Middle frontal gyrus (tissue), 1 donor: ENCODE data around the gene IDH3B.
A peak's percentile ranks its signal among the peaks of the same experiment; 100 is the strongest.

Experiments used
- DNase-seq: peaks from one replicate; pipeline ENCODE4 v3.0.0-alpha.2; 2015; ENCODE audit warnings: low spot score; ENCODE audit errors: extremely low spot score

The IDH3B gene

DNA sequence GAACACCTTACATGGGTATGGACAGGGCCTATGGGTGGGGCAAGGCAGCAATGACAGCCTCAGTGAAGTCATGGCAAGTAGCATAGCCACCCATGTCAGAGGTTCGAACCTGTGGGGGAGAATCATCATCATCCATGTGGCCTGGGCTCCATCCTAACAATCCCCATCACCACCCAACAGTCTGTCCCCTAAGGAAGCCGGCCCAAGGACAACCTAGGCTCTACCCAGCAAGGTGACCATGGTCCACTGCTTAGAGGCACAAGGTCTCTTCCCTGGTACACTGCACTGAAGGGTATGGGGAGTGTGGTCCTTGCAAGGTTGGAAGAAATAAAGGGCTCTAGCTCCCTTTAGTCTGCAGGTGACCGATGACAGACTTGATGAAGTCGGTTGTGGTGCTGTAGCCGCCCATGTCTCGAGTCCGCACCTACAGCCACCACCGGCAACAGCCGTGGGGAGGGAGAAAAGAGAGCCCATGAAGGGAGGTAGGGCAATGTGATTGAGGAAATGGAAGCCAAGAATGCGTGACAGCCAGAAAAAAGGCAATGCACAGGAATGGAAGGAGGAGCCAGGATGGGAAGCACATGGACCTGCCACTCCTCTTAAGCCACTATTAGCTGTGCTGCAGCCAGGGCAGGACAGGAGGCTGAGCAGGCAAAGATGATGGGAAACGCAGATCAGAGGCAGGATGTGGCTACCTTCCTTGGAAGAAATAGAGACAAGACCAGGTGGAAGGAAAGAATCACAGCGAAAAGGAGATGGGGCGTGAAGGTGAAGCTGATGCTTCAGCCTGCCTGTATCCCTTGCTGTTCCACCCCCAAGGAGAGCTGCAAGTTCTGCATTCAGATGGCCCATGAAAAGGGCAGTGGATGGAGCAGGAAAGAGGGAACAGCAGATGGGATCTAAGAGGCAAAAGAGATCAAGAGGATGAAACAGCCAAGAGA, 5.3 kb downstream of the IDH3B start:
- no peak for DNase-seq

DNA sequence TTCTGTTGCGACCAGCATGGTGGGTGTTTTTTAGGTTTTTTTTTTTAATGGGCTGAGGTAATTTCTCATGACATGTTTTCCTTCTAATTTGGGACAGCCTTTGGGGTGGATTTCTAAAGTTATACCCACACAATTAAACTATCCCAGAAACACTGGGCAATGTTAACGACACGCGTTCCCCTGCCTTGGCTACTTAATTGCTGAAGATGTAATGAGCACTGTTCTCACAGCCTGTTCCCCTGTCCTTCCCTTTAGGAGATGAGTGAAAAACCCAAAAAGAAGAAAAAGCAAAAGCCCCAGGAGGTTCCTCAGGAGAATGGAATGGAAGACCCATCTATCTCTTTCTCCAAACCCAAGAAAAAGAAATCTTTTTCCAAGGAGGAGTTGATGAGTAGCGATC, 6.3 kb downstream of the IDH3B start:
- DNase-seq, result no peak

- no peak for DNase-seq
These were observed 6.8 kb downstream of the IDH3B start for GRCh38 chr20:2657241-2657640.

GRCh38 chr20:2656471-2657117, 7.4 kb downstream of the IDH3B start:
- DNase-seq, result no peak

- DNase-seq, result no peak
These were observed 8.5 kb downstream of the IDH3B start for GRCh38 chr20:2655331-2656116.

- no peak for DNase-seq
These were observed 9.2 kb downstream of the IDH3B start for GRCh38 chr20:2654831-2655230.

- no peak for DNase-seq
These were observed 9.6 kb downstream of the IDH3B start for GRCh38 chr20:2654384-2654822.

GRCh38 chr20:2653556-2654383, 10.2 kb downstream of the IDH3B start:
- DNase-seq, result no peak

DNA sequence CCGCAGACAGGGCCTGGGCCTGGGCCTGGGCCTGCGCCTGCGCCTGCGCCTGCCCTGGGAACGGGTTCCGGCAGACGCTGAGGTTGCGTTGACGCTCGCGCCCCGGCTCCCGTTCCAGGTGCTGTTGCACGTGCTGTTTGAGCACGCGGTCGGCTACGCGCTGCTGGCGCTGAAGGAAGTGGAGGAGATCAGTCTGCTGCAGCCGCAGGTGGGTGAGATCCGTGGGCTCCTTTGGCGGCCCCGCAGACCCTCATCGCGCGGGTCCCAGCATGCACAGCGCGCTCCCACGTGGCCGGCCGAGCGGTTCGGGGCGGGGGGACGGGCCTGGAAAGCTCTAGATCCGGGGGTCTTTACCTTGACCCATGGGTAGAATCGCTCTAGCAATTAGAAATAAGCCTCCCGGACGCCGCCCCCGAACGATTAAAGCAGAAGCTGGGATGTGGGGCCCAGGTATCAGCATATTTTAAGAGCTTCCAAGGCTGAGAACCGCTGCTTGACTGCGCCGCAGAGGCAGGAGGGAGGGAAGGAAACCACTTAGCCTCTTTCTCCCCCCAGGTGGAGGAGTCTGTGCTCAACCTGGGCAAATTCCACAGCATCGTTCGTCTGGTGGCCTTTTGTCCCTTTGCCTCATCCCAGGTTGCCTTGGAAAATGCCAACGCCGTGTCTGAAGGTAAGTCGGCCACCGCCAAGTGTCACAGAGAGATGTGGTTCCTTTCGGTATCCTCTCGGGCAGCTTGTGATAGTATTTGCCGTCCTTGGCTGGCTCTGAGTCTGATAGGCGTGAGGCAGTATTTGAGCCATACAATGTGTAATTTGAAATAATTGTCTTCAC, 11.1 kb downstream of the IDH3B start:
- no peak for DNase-seq

DNA sequence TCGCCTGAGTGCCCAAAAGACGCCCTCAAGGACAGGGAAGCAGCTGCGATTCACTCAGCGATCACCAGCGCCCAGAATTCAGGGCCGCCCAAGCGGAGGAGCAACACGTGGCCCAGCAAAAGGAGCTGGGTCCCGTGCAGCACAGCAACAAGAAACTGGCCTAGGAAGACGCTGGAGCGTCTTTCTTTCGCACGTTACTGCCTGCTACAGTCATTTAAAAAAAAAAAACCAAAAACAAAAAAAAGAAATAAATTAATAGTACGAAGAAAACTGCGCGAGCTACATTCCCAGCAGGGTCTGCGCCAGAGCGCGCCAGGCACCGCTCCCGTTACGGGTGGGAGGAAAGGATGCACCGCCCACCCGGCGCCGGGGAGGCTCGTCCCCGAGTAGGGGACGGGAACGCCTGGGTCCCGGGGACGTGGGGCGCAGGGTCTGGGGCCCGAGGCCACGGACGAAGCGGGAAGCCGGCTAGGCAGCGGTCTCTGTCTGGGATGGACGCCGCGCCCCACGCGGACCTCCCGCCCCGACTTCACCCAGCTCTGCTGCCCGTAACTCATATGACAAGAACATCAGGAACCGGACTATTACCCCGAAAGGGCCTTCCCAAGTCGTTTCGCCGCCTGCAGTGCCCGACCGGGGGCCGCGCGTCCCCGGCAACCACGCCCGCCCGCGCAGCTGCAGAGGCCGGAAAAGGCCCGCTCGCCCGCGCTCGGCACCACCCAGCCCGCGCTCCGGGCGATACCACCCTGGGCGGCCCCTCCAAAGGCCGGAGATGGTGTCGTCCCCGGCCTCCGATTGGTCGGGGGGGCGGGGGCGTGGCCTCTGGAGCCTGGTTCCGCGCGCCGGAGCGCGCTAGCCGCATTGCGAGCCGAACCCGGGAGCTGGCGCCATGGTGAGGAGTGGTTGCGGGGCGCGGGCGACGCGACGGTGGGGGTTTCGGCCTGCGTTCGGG, 12.0 kb downstream of the IDH3B start, which contains the start of gene NOP56:
NOP56 (plus strand) TSS at position 861 of the 952 bp plus-strand sequence; CDS start at position 890, 29 bp downstream.
- peak; percentile 92 for DNase-seq

- no peak for DNase-seq
These were observed 20.3 kb downstream of the IDH3B start for GRCh38 chr20:2643708-2644107.

DNA sequence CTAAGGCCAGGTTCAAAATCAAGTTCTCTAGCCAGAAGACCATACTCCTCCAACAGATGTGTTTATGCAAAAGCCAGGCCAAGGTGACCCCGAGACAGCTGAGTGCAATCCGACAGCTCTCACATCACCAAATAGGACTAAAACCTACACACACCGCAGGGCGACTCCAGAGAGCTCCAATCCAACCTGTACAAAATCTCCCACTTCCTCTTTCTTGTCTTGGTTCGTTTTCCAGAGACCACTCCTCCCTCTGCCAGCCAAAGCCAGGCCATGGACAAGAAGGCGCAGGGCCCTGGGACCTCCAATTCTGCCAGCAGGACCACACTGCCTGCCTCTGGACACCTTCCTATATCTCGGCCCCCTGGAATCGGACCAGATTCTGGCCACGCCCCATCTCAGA, 23.1 kb downstream of the IDH3B start:
- no peak for DNase-seq

DNA sequence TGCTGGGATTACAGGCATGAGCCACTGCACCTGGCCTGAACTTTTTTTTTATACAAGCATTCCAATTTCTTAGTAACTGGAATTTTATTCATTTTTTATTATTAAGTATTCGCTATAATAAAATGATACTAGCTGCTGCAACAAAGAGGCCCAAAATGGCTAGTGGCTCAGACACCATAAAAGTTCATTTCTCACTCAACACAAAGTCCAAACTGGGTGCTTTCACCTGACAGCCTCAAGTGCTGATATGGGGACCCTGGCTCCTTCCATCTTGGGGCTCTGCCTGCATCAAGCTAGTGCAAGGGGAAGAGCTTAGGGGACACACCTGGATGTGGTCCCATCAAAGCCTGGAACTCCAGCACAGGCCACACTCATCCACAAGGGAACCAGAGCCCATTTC, 23.8 kb downstream of the IDH3B start:
- no peak for DNase-seq

DNA sequence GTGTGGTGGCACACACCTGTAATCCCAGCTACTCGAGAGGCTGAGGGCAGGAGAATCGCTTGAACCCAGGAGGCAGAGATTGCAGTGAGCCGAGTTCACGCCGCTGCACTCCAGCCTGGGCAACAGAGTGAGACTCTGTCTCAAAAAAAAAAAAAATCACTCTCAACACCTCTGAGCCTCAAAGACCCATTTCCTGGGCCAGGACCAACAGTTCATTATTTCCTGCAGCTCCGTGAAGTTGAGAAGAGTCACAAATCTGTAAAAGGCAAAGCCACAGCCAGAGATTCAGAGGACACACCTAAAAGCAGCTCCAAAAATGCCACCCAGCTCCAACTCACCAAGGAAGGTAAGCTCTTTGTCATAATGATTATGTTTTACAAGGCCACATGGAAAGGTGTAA, 26.8 kb downstream of the IDH3B start:
- DNase-seq, result no peak

- DNase-seq, result no peak
These were observed 30.6 kb downstream of the IDH3B start for GRCh38 chr20:2633381-2633780.

DNA sequence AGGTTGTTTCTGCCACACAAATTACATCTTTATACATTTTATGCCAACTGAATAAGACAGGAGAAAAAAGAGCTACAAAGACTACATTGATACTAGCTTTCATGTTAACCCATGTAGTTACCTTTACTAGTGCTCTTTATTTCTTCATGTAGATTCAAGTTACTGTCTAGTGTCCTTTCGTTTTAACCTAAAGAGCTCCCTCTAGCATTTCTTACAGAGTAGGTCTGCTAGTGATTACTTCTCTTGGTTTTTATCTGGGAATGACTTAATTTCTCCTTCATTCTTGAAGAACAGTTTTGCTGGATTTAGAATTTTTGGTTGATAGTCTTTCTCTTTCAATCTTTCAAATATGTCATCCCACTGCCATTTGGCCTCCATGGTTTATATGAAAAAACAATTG, 32.8 kb downstream of the IDH3B start:
- no peak for DNase-seq

DNA sequence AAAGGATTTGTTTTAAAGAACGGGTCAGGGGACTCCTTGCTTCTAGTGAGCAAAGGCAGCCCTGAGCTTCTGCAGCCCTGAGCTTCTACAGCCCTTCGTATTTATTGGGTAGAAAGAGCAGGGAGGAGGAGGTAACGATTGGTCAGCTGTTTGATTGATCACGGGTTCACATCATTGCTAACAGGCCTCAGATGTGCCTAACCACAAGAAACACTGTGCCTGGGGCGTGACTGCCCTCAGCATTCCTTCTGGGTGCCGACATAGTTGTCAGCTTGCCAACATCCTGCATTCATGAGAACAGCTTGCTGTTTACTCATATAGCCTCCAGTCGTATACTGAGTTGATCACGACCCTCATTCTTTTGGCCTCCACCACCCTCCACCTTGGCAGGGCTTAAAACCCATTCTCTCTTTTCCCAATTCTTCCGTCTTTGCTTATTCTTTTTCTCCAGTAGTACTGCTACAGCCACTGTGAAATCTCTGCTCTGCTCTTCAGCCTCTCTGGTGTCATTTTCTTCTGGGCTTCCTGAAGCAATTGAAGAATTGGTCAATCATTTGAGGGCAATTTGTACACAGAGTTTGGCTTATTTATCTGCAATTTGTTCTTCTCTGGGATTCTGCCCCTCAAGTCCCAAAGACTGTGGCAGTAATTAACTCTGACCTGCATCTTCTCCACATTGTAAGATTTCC, 37.0 kb downstream of the IDH3B start:
- no peak for DNase-seq

DNA sequence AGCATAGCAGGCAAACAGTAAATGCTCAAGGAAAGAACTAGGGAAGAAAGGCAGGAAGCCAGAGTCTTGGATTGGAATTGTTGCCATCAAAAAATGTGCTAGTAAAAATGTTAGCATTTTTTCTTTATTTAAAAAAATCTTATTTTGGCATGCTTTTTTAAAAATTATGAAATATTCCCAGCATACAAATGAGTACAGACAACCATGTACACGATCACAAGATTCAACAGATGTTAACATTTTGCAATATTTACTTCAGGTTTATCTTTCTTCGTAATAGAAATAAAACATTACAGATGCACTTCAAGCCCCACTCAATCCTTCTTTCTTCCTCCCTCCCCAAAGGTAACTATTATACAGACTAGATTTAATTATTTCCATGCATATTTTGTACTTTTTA, 39.0 kb downstream of the IDH3B start:
- DNase-seq, result no peak
